GM18508 (cell line): ENCODE results near the gene INTS2.
"Not testable (repeated sequence)": the region's sequence is repeated elsewhere in the genome, so short reads cannot be mapped to it uniquely, and the experiment has no call there.

Experiments
- ATAC-seq: cut with Tn5 transposase; IDR thresholded peaks from one replicate; pipeline ENCODE4 v1.9.1; 2021; ENCODE audit warnings: moderate number of reproducible peaks; ENCODE audit not compliant: insufficient read depth, unreplicated experiment

Gene INTS2

GRCh38 chr17:61903251-61903650 is 24.5 kb downstream of the INTS2 start:
- no peak for ATAC-seq

GRCh38 chr17:61897548-61898180 is 30.1 kb downstream of the INTS2 start:
- ATAC-seq, result no peak

GRCh38 chr17:61895391-61895790 is 32.4 kb downstream of the INTS2 start:
- ATAC-seq, result no peak

- not testable (repeated sequence) for ATAC-seq
Measured at GRCh38 chr17:61894310-61894709, 33.5 kb downstream of the INTS2 start.

- not testable (repeated sequence) for ATAC-seq
Measured at GRCh38 chr17:61887733-61888132, 40.0 kb downstream of the INTS2 start.

GRCh38 chr17:61885865-61886264 is 41.9 kb downstream of the INTS2 start:
- ATAC-seq, result not testable (repeated sequence)

- ATAC-seq, result no peak
Measured at GRCh38 chr17:61884864-61885263, 42.9 kb downstream of the INTS2 start.

GRCh38 chr17:61880589-61881102 is 47.1 kb downstream of the INTS2 start:
- ATAC-seq, result no peak

GRCh38 chr17:61878984-61879612 is 48.7 kb downstream of the INTS2 start:
- ATAC-seq, result no peak

- no peak for ATAC-seq
Measured at GRCh38 chr17:61878520-61878919, 49.3 kb downstream of the INTS2 start.

- no peak for ATAC-seq
Measured at GRCh38 chr17:61877837-61878236, 49.9 kb downstream of the INTS2 start.

- ATAC-seq, result no peak
Measured at GRCh38 chr17:61875804-61876203, 52.0 kb downstream of the INTS2 start.

GRCh38 chr17:61875285-61875684 is 52.5 kb downstream of the INTS2 start:
- no peak for ATAC-seq

- ATAC-seq, result no peak
Measured at GRCh38 chr17:61874075-61874474, 53.7 kb downstream of the INTS2 start.

GRCh38 chr17:61872099-61872498 is 55.7 kb downstream of the INTS2 start:
- ATAC-seq, result no peak

- no peak for ATAC-seq
Measured at GRCh38 chr17:61869138-61869537, 58.6 kb downstream of the INTS2 start.

GRCh38 chr17:61868074-61868473 is 59.7 kb downstream of the INTS2 start:
- ATAC-seq, result no peak

- ATAC-seq, result no peak
Measured at GRCh38 chr17:61867033-61867432, 60.7 kb downstream of the INTS2 start.

- ATAC-seq, result no peak
Measured at GRCh38 chr17:61863801-61864126, 64.0 kb downstream of the INTS2 start.

GRCh38 chr17:61862975-61863800 is 64.6 kb downstream of the INTS2 start, which contains the start of gene BRIP1:
Gene BRIP1 (minus strand): TSS chr17:61863528. CDS start chr17:61861539, 1,989 bp downstream.
- ATAC-seq, result no peak

- no peak for ATAC-seq
Measured at GRCh38 chr17:61862105-61862574, 65.6 kb downstream of the INTS2 start.
